PFSK-1 (cell line): ENCODE measurements around the gene CREB3L1.

ENCODE experiments used
- FOXP2 ChIP-seq: optimal IDR thresholded peaks from 2 replicates; pipeline ENCODE3; 2011; ENCODE audit warnings: borderline replicate concordance, control low read depth, inconsistent platforms; ENCODE audit not compliant: insufficient read depth; ENCODE audit errors: extremely low read length, extremely low read depth
- POLR2AphosphoS5 ChIP-seq: IDR thresholded peaks from 2 replicates; pipeline ENCODE4 v1.6.1; 2012; ENCODE audit warnings: low read depth, mild to moderate bottlenecking, control low read depth, low read length, moderate library complexity
- REST ChIP-seq, 2 experiments: IDR thresholded peaks; 2 replicates each; pipeline versions ENCODE4 v1.6.1 to v1.8.0; 2011 to 2012; ENCODE audit warnings: low read depth in 2 of 2, low read length in 2 of 2, control low read depth in 1 of 2, inconsistent platforms in 1 of 2, mild to moderate bottlenecking in 1 of 2, moderate library complexity in 1 of 2; ENCODE audit not compliant: insufficient read depth in 1 of 2
- SIN3A ChIP-seq: IDR thresholded peaks from 2 replicates; pipeline ENCODE4 v1.6.1; 2012; ENCODE audit warnings: mild to moderate bottlenecking, low read length, moderate library complexity, borderline replicate concordance; ENCODE audit not compliant: insufficient read depth
- TAF1 ChIP-seq: IDR thresholded peaks from 2 replicates; pipeline ENCODE4 v1.6.1; 2012; ENCODE audit warnings: low read length, control low read depth, borderline replicate concordance; ENCODE audit not compliant: insufficient read depth

Gene CREB3L1

GRCh38 chr11:46252373-46252914 is 25.0 kb upstream of the CREB3L1 start:
- no peak for TF ChIP-seq FOXP2
- no peak for TF ChIP-seq REST (IDR thresholded peaks at IDR 0.05; ENCODE audit: insufficient read depth in 1 of 2, low read depth in 2 of 2, low read length in 2 of 2)
- TF ChIP-seq POLR2AphosphoS5: no peak
- TF ChIP-seq SIN3A: no peak
- no peak for TF ChIP-seq TAF1

GRCh38 chr11:46253258-46254132 is 24.0 kb upstream of the CREB3L1 start:
- no peak for TF ChIP-seq REST (IDR thresholded peaks at IDR 0.05; ENCODE audit: insufficient read depth in 1 of 2, low read depth in 2 of 2, low read length in 2 of 2)
- TF ChIP-seq POLR2AphosphoS5: no peak
- no peak for TF ChIP-seq FOXP2
- no peak for TF ChIP-seq SIN3A
- no peak for TF ChIP-seq TAF1

GRCh38 chr11:46254133-46254491 is 23.4 kb upstream of the CREB3L1 start:
- TF ChIP-seq SIN3A (no peak), POLR2AphosphoS5 (no peak), TAF1 (no peak), REST (IDR thresholded peaks at IDR 0.05; ENCODE audit: insufficient read depth in 1 of 2, low read depth in 2 of 2, low read length in 2 of 2) (no peak), FOXP2 (no peak)

- no peak for TF ChIP-seq FOXP2
These were observed 20.9 kb upstream of the CREB3L1 start for GRCh38 chr11:46256540-46257001.

- TF ChIP-seq FOXP2 (no peak), SIN3A (no peak), REST (IDR thresholded peaks at IDR 0.05; ENCODE audit: insufficient read depth in 1 of 2, low read depth in 2 of 2, low read length in 2 of 2) (no peak)
These were observed 17.4 kb upstream of the CREB3L1 start for GRCh38 chr11:46259971-46260560.
